Effector memory CD4-positive, alpha-beta T cell (primary cell): ENCODE results near the gene CCNJL.
"Not testable (repeated sequence)": the region's sequence is repeated elsewhere in the genome, so short reads cannot be mapped to it uniquely, and the experiment has no call there.

ENCODE experiments used
- DNase-seq, 3 donors: peaks; one replicate each; pipeline ENCODE4 v3.0.0-alpha.2; 2020
- H3K27ac ChIP-seq: 2 replicates; pipeline ENCODE4 v1.7.0; 2013; ENCODE audit warnings: mild to moderate bottlenecking, low read length, moderate library complexity; ENCODE audit not compliant: insufficient read depth, poor library complexity, severe bottlenecking
- H3K27me3 ChIP-seq: replicated peaks from 2 replicates; pipeline ENCODE4 v1.7.0; 2013; ENCODE audit warnings: mild to moderate bottlenecking, low read length; ENCODE audit not compliant: insufficient read depth, control insufficient read depth, poor library complexity, severe bottlenecking
- H3K36me3 ChIP-seq: 2 replicates; pipeline ENCODE4 v1.7.0; 2013; ENCODE audit warnings: mild to moderate bottlenecking, low read length, moderate library complexity; ENCODE audit not compliant: control insufficient read depth, insufficient read depth
- H3K4me1 ChIP-seq: 2 replicates; pipeline ENCODE4 v1.7.0; 2013; ENCODE audit warnings: low read length, mild to moderate bottlenecking; ENCODE audit not compliant: control insufficient read depth, insufficient read depth, poor library complexity, severe bottlenecking
- H3K4me3 ChIP-seq: 2 replicates; pipeline ENCODE4 v1.7.0; 2013; ENCODE audit warnings: low read length, low read depth, mild to moderate bottlenecking; ENCODE audit not compliant: insufficient read depth, poor library complexity, severe bottlenecking
- H3K9me3 ChIP-seq: 2 replicates; pipeline ENCODE4 v1.7.0; 2013; ENCODE audit warnings: mild to moderate bottlenecking, low read length, moderate library complexity; ENCODE audit not compliant: control insufficient read depth

The CCNJL gene

DNA sequence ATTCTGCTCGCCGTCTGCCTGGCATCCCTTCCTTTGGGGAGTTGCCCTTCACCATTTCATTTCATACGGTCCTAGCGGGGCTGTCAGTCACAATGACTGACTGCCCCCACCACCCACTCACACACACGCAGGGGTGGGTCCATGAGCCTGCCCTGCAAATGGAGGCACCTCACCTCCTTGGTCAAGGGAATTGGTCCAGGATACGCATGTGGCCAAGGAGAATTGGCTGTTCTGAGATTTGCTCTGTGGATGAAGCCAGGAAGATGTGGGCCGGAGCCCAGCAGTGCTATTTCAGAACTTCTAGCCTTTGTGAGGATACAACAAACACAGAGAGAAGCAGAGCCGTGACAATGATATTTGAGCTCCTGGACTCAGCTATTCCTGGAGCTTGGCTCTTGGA is 41.0 kb upstream of the CCNJL start:
- Histone ChIP-seq H3K36me3 (no peaks in the 10 kb centered on the region), H3K27me3 (no peaks in the 10 kb centered on the region), H3K4me1 (no peaks in the 10 kb centered on the region), H3K27ac (no peak overlapping the region), H3K4me3 (no peak overlapping the region), H3K9me3 (no peaks in the 10 kb centered on the region)
- DNase-seq, result no peak

DNA sequence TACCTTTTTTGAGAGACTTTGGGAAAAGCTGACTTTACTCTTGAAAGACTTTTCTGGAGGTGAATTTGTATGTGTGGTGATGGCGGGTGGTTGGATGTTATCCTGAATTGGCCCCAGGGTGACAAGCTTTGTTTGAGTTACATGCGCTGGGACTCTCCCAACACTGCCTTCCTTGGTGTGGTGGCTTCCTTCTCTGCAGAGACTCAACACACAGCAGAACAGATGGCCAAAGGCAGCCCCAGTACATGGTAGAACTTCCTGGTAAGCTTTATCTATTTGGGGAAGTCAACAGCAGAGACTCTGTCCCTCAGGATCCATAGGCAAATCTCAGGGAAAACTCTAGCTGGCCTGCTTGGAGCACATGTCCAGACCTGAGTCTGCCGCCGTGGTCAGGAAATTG is 39.9 kb upstream of the CCNJL start:
- no peak overlapping the region for H3K4me3 ChIP-seq
- no peaks in the 10 kb centered on the region for H3K9me3 ChIP-seq
- H3K27me3 ChIP-seq, result no peaks in the 10 kb centered on the region
- no peaks in the 10 kb centered on the region for H3K4me1 ChIP-seq
- no peak for DNase-seq
- no peak overlapping the region for H3K27ac ChIP-seq
- no peaks in the 10 kb centered on the region for H3K36me3 ChIP-seq

- Histone ChIP-seq H3K27me3 (no peaks in the 10 kb centered on the region), H3K27ac (no peak overlapping the region), H3K4me3 (no peak overlapping the region), H3K9me3 (no peaks in the 10 kb centered on the region), H3K4me1 (no peaks in the 10 kb centered on the region), H3K36me3 (no peaks in the 10 kb centered on the region)
- no peak for DNase-seq
Observed at GRCh38 chr5:160349935-160350303, 37.6 kb upstream of the CCNJL start.

DNA sequence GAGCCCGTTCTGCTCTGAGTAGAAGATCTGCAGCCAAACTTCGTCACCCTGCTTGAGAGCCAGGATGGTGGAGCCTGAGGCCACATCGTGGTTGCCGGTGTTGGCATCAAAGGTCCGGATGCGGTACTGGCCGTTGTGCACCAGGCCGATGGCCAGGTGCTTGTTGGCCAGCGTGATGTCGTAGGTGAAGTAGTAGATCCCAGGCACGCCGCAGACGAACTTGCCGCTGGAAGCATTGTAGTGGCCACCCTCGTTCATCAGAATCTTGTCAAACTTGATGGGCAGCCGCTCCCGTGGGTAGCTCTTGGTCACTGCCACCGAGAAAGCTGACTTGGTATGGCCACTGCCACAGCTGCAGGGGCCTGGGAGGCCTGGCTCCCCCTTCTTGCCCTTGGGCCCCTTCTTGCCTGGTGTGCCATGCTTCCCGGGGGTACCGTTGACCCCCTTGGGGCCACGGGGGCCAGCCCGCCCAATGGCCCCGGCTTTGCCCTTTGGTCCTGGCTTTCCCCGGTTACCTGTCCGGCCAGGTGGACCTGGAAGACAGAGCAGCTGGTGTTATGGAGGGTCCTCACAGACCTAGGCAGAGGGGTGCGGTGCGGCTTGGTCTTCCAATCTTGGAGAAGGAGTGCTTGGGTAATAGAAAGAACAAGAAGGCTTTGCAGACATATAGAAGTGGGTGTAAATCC is 37.0 kb upstream of the CCNJL start:
- Histone ChIP-seq H3K4me1 (no peaks in the 10 kb centered on the region), H3K4me3 (no peak overlapping the region)

GRCh38 chr5:160348080-160348479 is 35.7 kb upstream of the CCNJL start:
- no peaks in the 10 kb centered on the region for H3K4me1 ChIP-seq
- H3K27ac ChIP-seq, result no peak overlapping the region
- no peak overlapping the region for H3K4me3 ChIP-seq
- H3K36me3 ChIP-seq, result no peaks in the 10 kb centered on the region
- H3K27me3 ChIP-seq, result no peaks in the 10 kb centered on the region
- no peak for DNase-seq
- no peaks in the 10 kb centered on the region for H3K9me3 ChIP-seq

More for the DNA sequence above, 37.0 kb upstream of the CCNJL start:
- no peak overlapping the region for H3K27ac ChIP-seq
- H3K9me3 ChIP-seq, result no peaks in the 10 kb centered on the region
- no peaks in the 10 kb centered on the region for H3K36me3 ChIP-seq
- H3K27me3 ChIP-seq, result no peaks in the 10 kb centered on the region
- no peak for DNase-seq

DNA sequence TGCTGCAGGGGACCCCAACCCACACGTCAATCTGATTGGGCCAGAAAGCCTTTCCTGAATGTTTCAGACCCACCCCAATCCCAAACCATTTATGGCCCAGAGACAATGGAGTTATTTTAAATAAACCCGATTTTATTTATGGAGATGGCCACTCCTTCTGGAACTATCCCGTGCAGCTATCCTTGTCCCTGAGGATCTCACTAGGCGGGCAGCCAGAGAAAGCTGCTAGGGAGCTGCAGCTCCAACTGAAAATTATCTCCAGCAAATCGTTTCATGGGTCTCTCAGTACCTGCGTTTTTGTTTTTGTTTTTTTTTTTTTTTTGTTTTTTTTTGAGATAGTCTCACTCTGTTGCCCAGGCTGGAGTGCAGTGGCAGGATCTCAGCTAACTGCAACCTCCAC is 35.1 kb upstream of the CCNJL start:
- no peak for DNase-seq
- no peak overlapping the region for H3K4me3 ChIP-seq
- H3K9me3 ChIP-seq, result no peaks in the 10 kb centered on the region
- H3K27ac ChIP-seq, result no peak overlapping the region
- no peaks in the 10 kb centered on the region for H3K36me3 ChIP-seq
- H3K27me3 ChIP-seq, result no peaks in the 10 kb centered on the region
- H3K4me1 ChIP-seq, result no peaks in the 10 kb centered on the region

- Histone ChIP-seq H3K27ac (no peak overlapping the region), H3K9me3 (no peaks in the 10 kb centered on the region), H3K4me1 (no peaks in the 10 kb centered on the region), H3K36me3 (no peaks in the 10 kb centered on the region), H3K4me3 (no peak overlapping the region), H3K27me3 (no peaks in the 10 kb centered on the region)
- DNase-seq, result no peak
Observed at GRCh38 chr5:160342413-160342941, 30.1 kb upstream of the CCNJL start.

GRCh38 chr5:160341309-160341870 is 29.0 kb upstream of the CCNJL start:
- no peaks in the 10 kb centered on the region for H3K27me3 ChIP-seq
- no peaks in the 10 kb centered on the region for H3K9me3 ChIP-seq
- H3K4me3 ChIP-seq, result no peak overlapping the region
- no peak for DNase-seq
- no peak overlapping the region for H3K27ac ChIP-seq
- H3K36me3 ChIP-seq, result no peaks in the 10 kb centered on the region
- no peaks in the 10 kb centered on the region for H3K4me1 ChIP-seq

- H3K36me3 ChIP-seq, H3K4me3 ChIP-seq, H3K27me3 ChIP-seq, DNase-seq, H3K9me3 ChIP-seq, H3K27ac ChIP-seq, H3K4me1 ChIP-seq: not testable (repeated sequence)
Observed at GRCh38 chr5:160340513-160340912, 28.1 kb upstream of the CCNJL start.

GRCh38 chr5:160339406-160340130 is 27.2 kb upstream of the CCNJL start:
- Histone ChIP-seq H3K4me1 (no peaks in the 10 kb centered on the region), H3K4me3 (no peak overlapping the region), H3K27me3 (no peaks in the 10 kb centered on the region), H3K9me3 (no peaks in the 10 kb centered on the region), H3K36me3 (no peaks in the 10 kb centered on the region), H3K27ac (no peak overlapping the region)
- no peak for DNase-seq
